ENCODE data around the gene EPGN. TPM values are rescaled to one million over a fixed set of nuclear protein-coding genes. Genes with fewer than 3 reads are reported as not detected.

The EPGN gene
- total and polyA plus RNA-seq, 2 donors (not counting 1 experiment from before 2014, with no cell fraction given), result 0.32 TPM; not detected in 1

GRCh38 chr4:74316397-74316796 is 8.1 kb downstream of the EPGN start:
- POLR2A ChIA-PET, result no interaction called here
- Mint-ChIP-seq H3K27me3 (peaks cover 6% of the 10 kb centered on the region), H3K9me3 (ENCODE audit: insufficient read depth) (no peaks in the 10 kb centered on the region), H3K4me3 (no peak overlapping the region), H3K4me1 (no peaks in the 10 kb centered on the region), H3K27ac (no peak overlapping the region)
- intact Hi-C loops (cut with micrococcal nuclease), result no loop called here
- Histone ChIP-seq H3K36me3 (replicated peaks in 1 of 2; ENCODE audit: control extremely low read depth in 1 of 2, control insufficient read depth in 1 of 2, extremely low read depth in 1 of 2, insufficient read depth in 2 of 2, low read length in 1 of 2) (no peaks in the 10 kb centered on the region), H4K20me1 (ENCODE audit: control insufficient read depth, insufficient read depth, low read length, poor library complexity, severe bottlenecking) (no peaks in the 10 kb centered on the region), H3K27me3 (replicated peaks in 1 of 4; ENCODE audit: control extremely low read depth in 1 of 4, control insufficient read depth in 3 of 4, insufficient read depth in 4 of 4, low read length in 3 of 4) (no peaks in the 10 kb centered on the region), H3K27ac (ENCODE audit: low read length in 2 of 2) (no peak overlapping the region), H3K4me1 (ENCODE audit: control insufficient read depth in 2 of 2, insufficient read depth in 2 of 2, low read length in 2 of 2) (no peaks in the 10 kb centered on the region), H3K4me3 (ENCODE audit: control extremely low read depth in 1 of 5, extremely low read depth in 1 of 5, insufficient read depth in 1 of 5, low read depth in 2 of 5, low read length in 4 of 5) (no peak overlapping the region), H3K4me2 (replicated peaks; ENCODE audit: low read depth, low read length, poor library complexity, severe bottlenecking) (no peak overlapping the region), H3K9ac (ENCODE audit: low read length) (no peak overlapping the region), H3K79me2 (ENCODE audit: control insufficient read depth, insufficient read depth, low read length) (no peaks in the 10 kb centered on the region), H2AFZ (ENCODE audit: insufficient read depth, low read depth, low read length, poor library complexity, severe bottlenecking) (no peak overlapping the region), H3K9me3 (ENCODE audit: control extremely low read depth in 1 of 3, control insufficient read depth in 2 of 3, insufficient read depth in 1 of 3, low read length in 2 of 3) (no peaks in the 10 kb centered on the region)
- ATAC-seq (ENCODE audit: low read depth), result no peak
- TF ChIP-seq EZH2 (IDR thresholded peaks at IDR 0.05; ENCODE audit: borderline replicate concordance, insufficient read depth, low read depth, low read length, poor library complexity, severe bottlenecking) (no peak), CTCF (IDR thresholded peaks at IDR 0.05) (no peak)
- no peak for DNase-seq
- WGBS (ENCODE audit: insufficient coverage), result no CpG with 5 or more reads among the region's 2 CpGs
- CTCF ChIA-PET, result interaction anchor here (1.8 kb wide), 1 partner anchor 126 kb away, joined by 6 read pairs; no protein-coding TSS in a partner anchor

- no peaks in the 10 kb centered on the region for H3K9me3 ChIP-seq (ENCODE audit: control extremely low read depth in 1 of 3, control insufficient read depth in 2 of 3, insufficient read depth in 1 of 3, low read length in 2 of 3)
- H3K9me3 Mint-ChIP-seq (ENCODE audit: insufficient read depth), result no peaks in the 10 kb centered on the region
- DNase-seq (no peak), ATAC-seq (ENCODE audit: low read depth) (no peak)
- no peak overlapping the region for H3K9ac ChIP-seq (ENCODE audit: low read length)
- no peak overlapping the region for H2AFZ ChIP-seq (ENCODE audit: insufficient read depth, low read depth, low read length, poor library complexity, severe bottlenecking)
- CTCF ChIA-PET, result interaction anchor here (0.8 to 1.8 kb wide), 3 partner anchors 89 to 214 kb away, joined by 3 to 6 read pairs (median 4); no protein-coding TSS in a partner anchor
- 100% methylated on average over 1 of the region's 3 CpGs for WGBS (ENCODE audit: insufficient coverage)
- H3K4me1 ChIP-seq (ENCODE audit: control insufficient read depth in 2 of 2, insufficient read depth in 2 of 2, low read length in 2 of 2), result no peaks in the 10 kb centered on the region
- intact Hi-C loops (cut with micrococcal nuclease), result no loop called here
- TF ChIP-seq CTCF (IDR thresholded peaks at IDR 0.05), result no peak
- TF ChIP-seq EZH2 (IDR thresholded peaks at IDR 0.05; ENCODE audit: borderline replicate concordance, insufficient read depth, low read depth, low read length, poor library complexity, severe bottlenecking), result no peak
- POLR2A ChIA-PET, result no interaction called here
- no peak overlapping the region for H3K4me2 ChIP-seq (replicated peaks; ENCODE audit: low read depth, low read length, poor library complexity, severe bottlenecking)
- H3K79me2 ChIP-seq (ENCODE audit: control insufficient read depth, insufficient read depth, low read length), result no peaks in the 10 kb centered on the region
- H3K36me3 ChIP-seq (replicated peaks in 1 of 2; ENCODE audit: control extremely low read depth in 1 of 2, control insufficient read depth in 1 of 2, extremely low read depth in 1 of 2, insufficient read depth in 2 of 2, low read length in 1 of 2), result no peaks in the 10 kb centered on the region
- no peaks in the 10 kb centered on the region for H4K20me1 ChIP-seq (ENCODE audit: control insufficient read depth, insufficient read depth, low read length, poor library complexity, severe bottlenecking)
- no peak overlapping the region for H3K4me3 ChIP-seq (ENCODE audit: control extremely low read depth in 1 of 5, extremely low read depth in 1 of 5, insufficient read depth in 1 of 5, low read depth in 2 of 5, low read length in 4 of 5)
- no peak overlapping the region for H3K4me3 Mint-ChIP-seq
- H3K27me3 ChIP-seq (replicated peaks in 1 of 4; ENCODE audit: control extremely low read depth in 1 of 4, control insufficient read depth in 3 of 4, insufficient read depth in 4 of 4, low read length in 3 of 4), result no peaks in the 10 kb centered on the region
- H3K27me3 Mint-ChIP-seq, result peaks cover 17% of the 10 kb centered on the region
- H3K27ac Mint-ChIP-seq, result no peak overlapping the region
- no peak overlapping the region for H3K27ac ChIP-seq (ENCODE audit: low read length in 2 of 2)
- no peaks in the 10 kb centered on the region for H3K4me1 Mint-ChIP-seq
Measured at GRCh38 chr4:74317616-74318246, 9.5 kb downstream of the EPGN start.

Measured in B cell (primary cell).